Measurements from ENCODE around the gene ITFG2. TPM values are rescaled to one million over a fixed set of nuclear protein-coding genes. Genes with fewer than 3 reads are reported as not detected.

The ITFG2 gene
- total RNA-seq, 1 experiment from 2014 or later, result 41.6 TPM

- no peak overlapping the region for H3K4me2 ChIP-seq (ENCODE audit: insufficient read depth, insufficient read length, low read length)
- H4K20me1 ChIP-seq (ENCODE audit: control insufficient read depth, insufficient read depth, insufficient read length), result no peaks in the 10 kb centered on the region
- Mint-ChIP-seq H3K36me3 (ENCODE audit: insufficient read depth in 1 of 3, low read depth in 3 of 3) (peaks cover 1 to 20% (median 20%) of the 10 kb centered on the region in 3 experiments; a peak in 4 of 7 replicates), H3K27ac (no peak overlapping the region), H3K27me3 (ENCODE audit: low read depth) (no peaks in the 10 kb centered on the region), H3K9me3 (no peaks in the 10 kb centered on the region), H3K4me3 (no peak overlapping the region), H3K4me1 (peaks cover 17 to 29% of the 10 kb centered on the region in 2 experiments)
- no peaks in the 10 kb centered on the region for H3K23me2 ChIP-seq (ENCODE audit: insufficient read length, low read depth, low read length, poor library complexity, severe bottlenecking)
- no peak overlapping the region for H3K14ac ChIP-seq (ENCODE audit: insufficient read depth, low read length)
- H4K8ac ChIP-seq (replicated peaks; ENCODE audit: insufficient read length, low read depth, low read length), result no peak overlapping the region
- no peak overlapping the region for H4K5ac ChIP-seq (ENCODE audit: insufficient read length, low read depth, low read length)
- H3K56ac ChIP-seq (ENCODE audit: insufficient read length, low read depth, low read length), result no peak overlapping the region
- H3K23ac ChIP-seq (ENCODE audit: insufficient read length, low read depth, low read length), result no peak overlapping the region
- no peak overlapping the region for H2BK12ac ChIP-seq (ENCODE audit: insufficient read length, low read depth, low read length)
- H4K91ac ChIP-seq (ENCODE audit: insufficient read length, low read depth, low read length), result no peak overlapping the region
- H2BK20ac ChIP-seq (ENCODE audit: low read depth, low read length, poor library complexity, severe bottlenecking), result no peak overlapping the region
- TF ChIP-seq CTCF (conservative IDR thresholded peaks at IDR 0.05), result no peak
- H2BK15ac ChIP-seq (ENCODE audit: low read depth, low read length), result no peak overlapping the region
- no peaks in the 10 kb centered on the region for H3K27me3 ChIP-seq (ENCODE audit: insufficient read depth, low read length)
- H3T11ph ChIP-seq (ENCODE audit: low read length), result no peak overlapping the region
- no peak overlapping the region for H2BK120ac ChIP-seq (ENCODE audit: low read depth, low read length, poor library complexity, severe bottlenecking)
- H3K9me3 ChIP-seq (ENCODE audit: control insufficient read depth, low read depth, low read length), result no peaks in the 10 kb centered on the region
- no peak overlapping the region for H3K18ac ChIP-seq (ENCODE audit: insufficient read length, low read depth, low read length)
- H2AFZ ChIP-seq (ENCODE audit: low read length), result no peak overlapping the region
- no peaks in the 10 kb centered on the region for H3K79me2 ChIP-seq (ENCODE audit: insufficient read depth, low read length)
- H2AK5ac ChIP-seq (ENCODE audit: insufficient read length, low read length), result no peak overlapping the region
- DNase-seq, result no peak
- no peak overlapping the region for H3K9ac ChIP-seq (ENCODE audit: extremely low read depth, insufficient read length, low read length)
- H2BK5ac ChIP-seq (ENCODE audit: insufficient read length, low read length), result no peak overlapping the region
- H3K4ac ChIP-seq (ENCODE audit: low read depth, low read length), result no peak overlapping the region
- WGBS (ENCODE audit: extremely low coverage, insufficient read length, low lambda C conversion rate), result no CpG with 5 or more reads among the region's 4 CpGs
- H3K27ac ChIP-seq (ENCODE audit: insufficient read length, low read depth, low read length), result no peak overlapping the region
- no peaks in the 10 kb centered on the region for H3K4me1 ChIP-seq (ENCODE audit: insufficient read depth, low read length)
- no peaks in the 10 kb centered on the region for H3K79me1 ChIP-seq (ENCODE audit: insufficient read depth, low read depth, low read length, poor library complexity, severe bottlenecking)
Measured at GRCh38 chr12:2835691-2836403, 23.4 kb downstream of the ITFG2 start.
